LHCN-M2 (cell line): ENCODE measurements around the gene ARHGDIA. TPM values are rescaled to one million over a fixed set of nuclear protein-coding genes. Genes with fewer than 3 reads are reported as not detected.
"Not testable (repeated sequence)": the region's sequence is repeated elsewhere in the genome, so short reads cannot be mapped to it uniquely, and the experiment has no call there.

Source experiments
- DNase-seq: peaks from one replicate; pipeline ENCODE4 v3.0.0-alpha.2; 2012; ENCODE audit warnings: low read depth
- polyA plus RNA-seq: library from polyadenylated mRNA; unstranded; fragments of >200 nt; gene quantifications from one replicate; pipeline ENCODE4 v1.2.1, GENCODE V29; 2012; ENCODE audit warnings: missing spikeins
- total RNA-seq: library from RNA; depleted of rRNA; stranded (reverse); fragments of >200 nt; gene quantifications from 2 replicates; pipeline ENCODE4 v1.2.3, GENCODE V29; 2014; rRNA removed

Gene ARHGDIA
- total RNA-seq, result 303 and 305 TPM in 2 replicates
- polyA plus RNA-seq, result 983 TPM

DNA sequence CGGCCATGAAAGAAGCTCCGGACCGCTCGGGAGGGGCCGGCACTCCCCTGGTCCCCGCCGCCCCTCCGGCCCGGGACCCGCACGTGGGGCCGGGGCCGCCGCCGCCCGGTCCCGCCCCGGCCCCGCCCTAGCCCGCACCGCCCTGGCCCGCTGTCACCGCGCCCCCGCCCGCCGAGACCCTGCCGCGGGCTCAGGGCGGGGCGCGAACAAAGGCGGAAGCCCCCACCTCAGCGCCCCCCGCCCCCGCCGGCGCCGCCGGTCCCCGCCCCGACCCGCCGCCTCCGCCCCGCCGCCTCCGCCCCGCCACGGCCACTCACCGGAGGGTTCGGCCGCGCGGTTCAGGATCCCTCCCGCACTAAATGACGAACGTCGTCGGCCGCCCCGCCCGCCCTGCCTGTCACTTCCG is at the start of gene ARHGDIA:
Gene ARHGDIA (minus strand): TSS at position 357 of the 406 bp plus-strand sequence. CDS start 1,407 bp downstream, outside the sequence.
- DNase-seq, result no peak

DNA sequence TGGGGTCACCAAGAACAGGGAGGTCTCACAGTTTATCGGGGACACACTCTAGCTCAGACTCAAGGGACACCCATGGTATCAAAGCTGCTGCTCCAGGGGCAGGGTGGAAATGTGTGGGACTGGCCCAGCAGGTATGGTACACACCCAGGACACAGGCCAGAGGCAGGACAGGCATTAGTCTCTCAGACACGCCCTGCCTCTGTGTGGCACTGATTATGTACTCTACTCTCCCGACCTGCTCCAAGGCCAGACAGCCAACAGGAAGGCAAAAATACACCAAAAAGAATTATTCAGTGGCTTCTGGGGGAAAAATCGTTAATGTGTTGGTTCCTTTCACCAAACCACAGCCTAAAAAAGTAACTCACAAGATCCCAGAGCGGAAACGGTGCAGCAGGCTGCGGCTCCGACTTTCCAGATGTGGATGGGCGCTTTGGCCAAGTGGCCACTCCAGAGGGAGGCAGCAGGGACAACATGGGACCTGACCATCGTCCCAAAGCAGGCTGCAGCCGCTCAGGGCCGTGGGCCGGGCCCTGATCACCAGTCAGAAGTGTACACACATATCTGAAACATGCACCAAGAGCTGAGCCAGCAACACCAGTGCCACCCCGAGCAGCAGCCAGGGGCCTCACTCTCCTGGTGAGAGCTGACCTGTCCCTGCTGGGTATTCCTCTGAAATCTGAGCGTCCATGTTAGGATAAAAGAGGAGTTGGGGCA is 47.9 kb upstream of the ARHGDIA start:
- DNase-seq, result no peak

DNA sequence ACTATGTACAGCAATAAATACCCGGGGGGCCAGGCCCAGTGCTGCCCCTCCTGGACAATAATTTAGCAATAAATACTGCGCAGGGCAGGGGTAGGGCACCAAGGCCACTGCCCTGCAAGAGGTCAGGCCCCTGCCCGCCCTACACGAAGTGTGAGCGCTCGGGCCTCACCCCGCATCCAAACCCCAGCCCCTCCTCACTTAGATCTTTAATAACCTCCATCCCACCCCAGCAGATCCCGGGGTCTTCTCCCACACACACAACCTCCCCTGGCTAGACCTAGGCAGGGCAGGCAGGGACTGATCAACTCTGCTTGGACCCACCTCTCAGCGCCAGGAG is 47.2 kb upstream of the ARHGDIA start:
- DNase-seq, result not testable (repeated sequence)

DNA sequence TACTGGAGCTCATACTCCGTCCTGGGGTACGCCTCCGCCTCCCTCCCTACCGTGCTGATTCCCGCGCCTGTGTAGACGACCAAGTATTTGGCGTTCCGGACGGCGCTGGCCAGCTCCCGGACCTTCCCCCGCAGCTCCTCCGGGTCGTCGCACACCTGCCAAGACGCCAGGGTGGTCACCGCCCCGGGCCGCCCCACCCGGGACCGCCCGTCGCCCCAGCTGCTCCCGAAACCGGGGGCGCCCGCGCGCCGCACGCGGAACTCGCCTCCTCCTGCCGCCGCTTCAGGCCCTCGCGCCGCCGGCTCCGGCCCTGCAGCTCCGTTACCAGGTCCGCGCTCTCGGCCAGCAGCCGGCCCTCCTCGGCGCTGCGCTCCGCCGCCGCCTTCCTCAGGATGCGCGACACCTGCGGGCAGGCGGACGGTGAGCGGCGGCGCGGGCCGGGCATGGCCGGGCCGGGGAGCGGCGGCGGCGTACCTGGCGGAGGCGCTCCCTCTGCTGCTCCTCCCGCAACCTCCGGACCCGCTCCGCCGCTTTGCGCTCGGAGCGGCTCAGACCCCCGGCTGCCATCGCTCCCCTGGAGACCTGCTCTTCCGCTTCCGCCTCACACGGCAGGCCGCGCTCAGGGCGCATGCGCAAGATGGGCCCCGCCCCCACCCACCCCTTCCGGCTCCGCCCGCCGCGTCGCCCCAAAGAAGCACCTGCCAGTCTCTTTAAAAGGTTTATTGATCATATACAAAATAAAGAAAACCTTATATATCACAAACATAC is 46.6 kb upstream of the ARHGDIA start, which contains the start of gene SIRT7:
Gene SIRT7 (minus strand): TSS at position 612 of the 768 bp plus-strand sequence. CDS start 45 bp downstream, at position 567.
- DNase-seq, result peak; percentile 54

DNA sequence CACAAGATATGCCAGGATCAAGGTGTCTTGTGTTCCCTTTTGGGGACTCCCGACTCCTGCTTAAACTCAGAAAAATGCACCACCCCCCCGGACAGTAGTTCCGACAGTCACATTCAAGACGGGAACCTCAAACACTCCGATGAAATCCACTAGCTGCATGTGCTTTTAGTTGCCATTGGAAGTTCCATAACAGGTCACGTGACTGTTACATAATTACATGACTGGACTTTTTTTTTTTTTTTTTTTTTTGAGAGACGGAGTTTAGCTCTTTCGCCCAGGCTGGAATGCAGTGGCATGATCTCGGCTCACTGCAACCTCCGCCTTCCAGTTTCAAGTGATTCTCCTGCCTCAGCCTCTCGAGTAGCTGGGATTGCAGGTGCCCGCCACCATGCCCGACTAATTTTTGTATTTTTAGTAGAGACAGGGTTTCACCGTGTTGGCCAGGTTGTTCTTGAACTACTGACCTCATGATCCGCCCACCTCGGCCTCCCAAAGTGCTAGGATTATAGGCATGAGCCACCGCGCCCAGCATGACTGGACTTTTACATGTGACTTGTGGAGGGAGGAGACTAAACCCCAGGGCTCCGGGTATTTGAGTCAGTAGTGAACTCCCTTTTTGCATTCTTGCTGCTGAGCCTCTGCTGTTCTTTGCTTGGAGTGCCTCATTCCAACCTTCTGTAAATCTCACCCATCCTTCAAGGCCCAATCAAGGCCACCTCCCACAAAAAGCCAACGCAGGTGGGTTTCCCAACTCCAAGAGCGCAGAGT is 45.3 kb upstream of the ARHGDIA start:
- DNase-seq, result peak; percentile 82

GRCh38 chr17:81915331-81915730 is 44.2 kb upstream of the ARHGDIA start:
- DNase-seq, result no peak

- DNase-seq, result no peak
These were observed 43.1 kb upstream of the ARHGDIA start for GRCh38 chr17:81914103-81914850.

DNA sequence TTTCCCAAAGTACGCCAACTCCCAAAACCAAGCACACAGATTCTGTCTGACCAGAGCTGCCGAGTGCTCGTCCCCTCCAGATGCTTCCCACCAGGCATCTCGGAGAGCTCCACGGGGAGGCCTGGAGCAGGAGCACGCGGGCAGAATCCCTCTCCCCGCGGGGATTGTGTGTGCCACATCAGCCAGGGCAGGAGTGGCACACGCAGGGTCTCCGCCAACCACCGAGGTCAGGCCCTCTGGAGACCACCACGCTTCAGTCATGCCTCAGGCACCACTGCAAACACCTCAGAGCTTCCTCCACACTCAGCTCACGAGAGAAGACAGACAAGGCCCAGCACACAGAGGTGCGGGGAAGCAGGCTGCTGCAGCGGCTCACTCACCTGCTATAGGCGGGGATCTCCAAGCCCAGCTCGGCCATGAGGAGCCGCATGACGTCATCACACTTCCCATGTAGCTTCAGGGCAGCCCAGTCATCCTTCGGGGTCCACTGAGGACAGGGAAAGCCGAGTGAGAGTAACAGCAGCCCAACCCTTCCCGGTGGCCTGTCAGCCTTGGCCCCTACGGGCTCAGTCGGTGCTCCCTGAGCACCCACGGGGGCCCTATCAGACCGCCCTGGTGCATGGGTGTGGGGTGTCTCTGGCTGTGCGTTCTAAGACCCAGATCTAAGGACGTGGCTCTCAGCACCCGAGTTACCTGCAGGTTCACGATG is 42.4 kb upstream of the ARHGDIA start:
- no peak for DNase-seq

DNA sequence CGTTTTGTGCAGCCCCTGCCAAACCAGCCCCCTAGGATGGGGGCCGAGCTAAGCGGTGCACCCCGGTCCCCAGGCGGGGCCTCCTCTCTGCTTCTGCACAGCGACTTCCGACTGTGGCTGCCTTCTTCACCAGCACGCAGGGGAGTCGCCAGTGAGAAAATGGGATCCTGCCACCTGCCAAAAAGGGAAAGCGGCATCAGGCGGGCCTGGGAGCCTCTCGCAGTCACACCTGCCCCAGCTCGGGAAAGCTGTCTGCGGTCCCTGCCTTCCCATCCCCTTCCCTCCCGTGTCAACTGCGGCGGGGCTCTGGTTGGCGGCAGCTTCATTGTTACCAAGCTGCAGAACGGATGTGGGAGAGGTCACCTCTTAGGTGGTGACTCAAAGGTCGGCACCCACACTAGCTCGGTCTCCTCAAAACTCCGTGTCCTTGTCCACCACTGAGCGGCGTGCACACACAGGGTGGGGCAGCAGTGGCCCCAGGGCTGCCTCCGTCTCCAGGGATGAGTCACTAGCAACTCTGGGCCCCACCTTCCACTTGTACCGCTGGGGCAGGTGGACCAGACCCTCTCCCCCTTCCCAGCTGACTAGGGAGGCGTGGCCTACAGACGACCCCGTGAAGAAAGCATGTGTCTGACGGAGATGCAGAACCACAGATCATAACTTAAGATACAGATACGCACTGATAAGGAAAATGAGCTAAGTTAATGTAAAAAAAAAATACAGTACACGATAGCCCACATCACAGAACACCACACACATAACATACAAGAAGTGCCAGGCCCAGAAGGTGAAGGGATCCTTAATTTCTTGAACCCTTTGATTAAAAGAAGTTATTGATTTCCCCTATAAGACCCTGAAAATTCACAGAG is 41.5 kb upstream of the ARHGDIA start:
- DNase-seq, result no peak

GRCh38 chr17:81911969-81912368 is 40.8 kb upstream of the ARHGDIA start:
- DNase-seq, result no peak

- DNase-seq, result peak; percentile 78
These were observed 40.3 kb upstream of the ARHGDIA start, which contains the start of gene PCYT2 for GRCh38 chr17:81911277-81911961. Gene PCYT2, minus strand, starts transcription at chr17:81911399. Its CDS starts 44 bp downstream, at chr17:81911355.

DNA sequence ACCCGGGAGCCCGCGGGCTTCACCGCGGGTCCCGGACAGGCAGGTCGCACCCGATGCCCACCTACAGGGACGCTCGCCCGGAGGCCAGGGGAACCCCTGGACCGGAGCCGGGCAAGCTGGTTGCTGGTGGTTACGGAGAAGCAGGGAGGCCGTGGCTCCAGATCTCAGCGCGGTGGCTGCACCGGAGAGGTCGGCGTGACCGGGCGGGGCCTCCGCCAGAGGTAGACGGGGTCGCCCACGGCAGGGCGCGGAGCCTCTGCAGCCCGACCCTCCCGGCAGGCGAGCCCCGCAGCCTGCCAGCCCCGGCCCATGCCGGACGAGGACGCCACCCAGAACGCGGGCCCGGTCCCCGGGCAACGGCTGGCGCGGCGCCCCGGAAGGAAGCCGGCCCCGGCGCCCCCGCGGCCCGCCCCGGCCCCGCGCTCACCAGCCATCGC is 39.7 kb upstream of the ARHGDIA start:
- no peak for DNase-seq

DNA sequence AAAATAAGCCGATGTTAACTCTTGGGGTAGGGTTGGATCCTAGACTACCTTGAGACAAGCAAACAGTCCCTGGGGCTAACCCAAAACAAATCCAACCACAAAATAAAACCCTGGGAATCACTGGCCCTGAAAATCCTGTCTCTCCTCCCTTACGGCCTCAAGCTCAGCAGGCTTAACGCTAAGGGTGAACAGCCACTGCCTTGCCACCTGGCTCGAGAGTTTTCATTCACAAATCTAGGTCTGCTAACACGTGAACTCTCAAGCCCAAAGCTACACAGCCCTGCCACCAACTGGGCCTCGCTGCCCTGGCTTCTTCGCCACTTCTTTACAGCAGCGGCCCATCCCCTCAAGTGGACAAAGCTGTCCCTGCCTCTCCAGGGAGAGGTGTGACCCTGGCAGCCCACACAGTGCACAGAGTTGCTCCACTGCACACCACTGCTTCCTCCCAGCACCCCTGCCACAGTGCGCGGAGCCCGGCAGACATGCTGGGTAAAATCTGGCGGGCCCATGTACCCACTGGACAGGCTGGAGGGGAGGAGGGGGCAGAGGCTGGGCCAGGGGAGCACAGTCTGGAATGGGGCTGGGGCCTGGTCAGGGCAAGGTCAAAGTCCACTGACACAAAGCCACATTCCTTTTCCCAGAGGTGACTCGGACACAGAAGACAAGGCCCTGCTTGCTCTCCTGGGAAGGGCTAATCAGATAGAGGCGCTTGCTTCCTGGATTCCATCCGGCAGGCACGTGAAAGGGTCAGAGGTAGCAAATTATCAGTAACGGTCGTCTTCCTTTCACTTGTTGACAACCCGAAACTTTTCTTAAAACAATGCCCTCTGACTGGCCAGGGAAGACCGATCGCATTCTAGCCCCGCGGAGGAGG is 39.1 kb upstream of the ARHGDIA start:
- DNase-seq, result peak; percentile 14

DNA sequence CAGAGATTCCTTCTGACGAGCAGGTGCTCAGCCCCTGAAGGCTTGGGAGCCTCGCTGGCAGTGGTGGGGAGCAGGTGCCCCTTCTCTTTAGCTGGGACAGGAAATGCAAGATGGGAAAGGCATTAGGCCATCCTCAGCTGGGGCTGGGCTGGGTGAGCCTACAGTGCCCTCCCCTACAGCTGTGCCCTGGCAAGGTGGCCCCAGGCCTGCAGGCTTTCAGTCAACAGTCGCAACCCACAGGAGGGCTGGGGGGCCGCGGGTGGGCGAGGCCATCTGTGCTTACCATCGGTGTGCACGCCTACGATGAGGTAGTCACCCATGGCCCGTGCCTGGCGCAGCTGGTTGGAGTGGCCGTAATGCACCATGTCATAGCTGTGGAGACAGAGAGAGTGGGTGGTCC is 38.1 kb upstream of the ARHGDIA start:
- no peak for DNase-seq

DNA sequence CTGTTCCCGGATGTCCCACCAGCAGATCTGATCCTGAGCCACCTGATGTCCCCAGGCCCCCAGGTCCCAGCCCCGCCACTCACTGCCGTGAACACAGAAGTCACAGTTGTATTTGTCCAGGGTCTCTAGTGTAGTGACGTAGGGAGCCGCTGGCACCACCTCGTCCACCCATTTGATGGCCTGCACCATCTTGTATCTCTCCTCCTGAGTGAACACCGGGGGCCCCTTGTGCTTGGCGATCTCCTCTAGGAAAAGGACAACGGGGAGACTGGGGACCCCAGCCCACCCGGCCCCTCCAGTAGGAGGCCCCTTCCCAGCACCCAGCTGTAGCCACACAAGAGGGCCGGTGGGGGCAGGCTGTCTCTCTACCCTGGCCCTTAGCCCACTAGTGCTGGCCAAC is 37.7 kb upstream of the ARHGDIA start:
- no peak for DNase-seq

- no peak for DNase-seq
These were observed 36.3 kb upstream of the ARHGDIA start for GRCh38 chr17:81907219-81908145.
